GM21737 (cell line): ENCODE results near the gene ZBTB18.
"Not testable (repeated sequence)": the region's sequence is repeated elsewhere in the genome, so short reads cannot be mapped to it uniquely, and the experiment has no call there.

Source experiments
- ATAC-seq: cut with Tn5 transposase; IDR thresholded peaks from one replicate; pipeline ENCODE4 v1.9.1; 2021; ENCODE audit warnings: mild to moderate bottlenecking, moderate library complexity; ENCODE audit not compliant: unreplicated experiment

ZBTB18 gene

GRCh38 chr1:244041466-244042120 lies 9.5 kb upstream of the ZBTB18 start:
- ATAC-seq = no peak

- no peak for ATAC-seq
Observed at GRCh38 chr1:244042293-244042692, 8.8 kb upstream of the ZBTB18 start.

DNA sequence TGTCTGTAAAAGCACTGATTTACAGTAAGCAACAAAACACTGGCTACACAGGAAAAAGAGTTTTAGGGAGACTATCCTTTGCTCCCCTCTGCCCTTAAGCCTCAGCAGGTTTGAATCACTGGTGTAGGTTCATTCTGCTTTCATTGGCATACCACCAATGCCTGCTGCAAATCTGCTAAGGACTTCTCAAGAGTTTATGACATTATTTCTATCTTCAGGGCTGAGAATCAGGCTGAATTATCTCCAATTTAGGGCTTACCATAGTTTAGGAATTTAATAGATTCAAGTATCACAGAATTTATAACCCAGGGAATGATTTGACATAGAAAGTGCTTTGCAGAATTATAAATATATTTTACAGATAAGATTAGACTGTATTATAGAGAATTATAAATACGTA lies 6.7 kb upstream of the ZBTB18 start:
- ATAC-seq = no peak

DNA sequence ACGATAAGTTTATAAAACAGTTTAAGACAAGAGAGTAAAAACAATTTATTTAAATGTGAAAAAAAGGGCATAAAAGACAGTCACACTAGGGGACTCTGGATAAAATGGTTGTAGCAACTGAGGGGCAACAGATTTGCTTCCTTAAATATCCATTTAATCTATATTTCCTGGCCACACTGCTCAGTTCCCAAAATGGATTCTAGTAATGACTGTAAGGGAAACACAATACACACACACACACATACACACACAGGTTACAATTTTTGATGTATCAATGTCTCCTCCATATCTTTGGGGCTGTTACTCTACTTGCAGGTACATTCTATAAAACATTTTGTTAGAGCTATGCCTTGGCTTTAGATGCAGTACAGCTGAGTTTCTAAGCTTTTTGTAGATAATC lies 4.8 kb upstream of the ZBTB18 start:
- not testable (repeated sequence) for ATAC-seq

GRCh38 chr1:244046907-244047611 lies 4.0 kb upstream of the ZBTB18 start:
- no peak for ATAC-seq

DNA sequence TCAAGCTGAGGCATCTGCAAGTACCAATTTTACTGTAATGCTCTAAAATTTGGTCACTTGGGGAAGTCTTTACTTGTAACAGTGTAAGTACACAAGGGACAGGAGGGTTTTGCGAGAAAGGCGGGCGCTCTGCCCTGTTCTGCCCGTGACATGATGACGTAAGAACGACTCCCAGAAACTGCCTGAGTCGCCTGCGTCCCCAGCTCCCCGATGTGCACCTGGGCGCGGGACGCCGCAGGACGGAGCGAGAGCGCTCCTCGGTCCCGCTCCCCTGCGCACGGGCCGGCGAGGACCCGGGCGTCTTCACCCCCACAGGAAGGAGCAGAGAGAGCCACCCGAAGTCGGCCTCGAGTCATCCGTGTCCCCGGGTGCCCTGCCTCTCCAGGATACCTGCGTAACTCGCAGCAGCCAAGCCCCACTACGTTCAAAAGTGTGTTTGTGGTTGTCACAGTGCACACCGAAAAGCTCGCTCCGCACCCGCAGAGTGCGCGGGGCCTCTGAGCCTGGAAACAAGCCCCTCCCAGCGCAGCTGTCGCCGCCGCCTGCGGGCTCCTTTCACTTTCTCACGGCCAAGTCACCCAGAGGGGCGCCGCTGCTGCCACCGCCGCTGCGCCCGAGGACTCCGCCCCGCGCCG lies 3.3 kb upstream of the ZBTB18 start:
- peak; percentile 58 for ATAC-seq

- peak; percentile 71 for ATAC-seq
Observed at GRCh38 chr1:244048256-244049161, 2.6 kb upstream of the ZBTB18 start.

- ATAC-seq = no peak
Observed at GRCh38 chr1:244049162-244050013, 1.7 kb upstream of the ZBTB18 start.

- no peak for ATAC-seq
Observed at GRCh38 chr1:244050014-244050834, 859 bp upstream of the ZBTB18 start.

- no peak for ATAC-seq
Observed at GRCh38 chr1:244052016-244052727, 1.1 kb downstream of the ZBTB18 start.

DNA sequence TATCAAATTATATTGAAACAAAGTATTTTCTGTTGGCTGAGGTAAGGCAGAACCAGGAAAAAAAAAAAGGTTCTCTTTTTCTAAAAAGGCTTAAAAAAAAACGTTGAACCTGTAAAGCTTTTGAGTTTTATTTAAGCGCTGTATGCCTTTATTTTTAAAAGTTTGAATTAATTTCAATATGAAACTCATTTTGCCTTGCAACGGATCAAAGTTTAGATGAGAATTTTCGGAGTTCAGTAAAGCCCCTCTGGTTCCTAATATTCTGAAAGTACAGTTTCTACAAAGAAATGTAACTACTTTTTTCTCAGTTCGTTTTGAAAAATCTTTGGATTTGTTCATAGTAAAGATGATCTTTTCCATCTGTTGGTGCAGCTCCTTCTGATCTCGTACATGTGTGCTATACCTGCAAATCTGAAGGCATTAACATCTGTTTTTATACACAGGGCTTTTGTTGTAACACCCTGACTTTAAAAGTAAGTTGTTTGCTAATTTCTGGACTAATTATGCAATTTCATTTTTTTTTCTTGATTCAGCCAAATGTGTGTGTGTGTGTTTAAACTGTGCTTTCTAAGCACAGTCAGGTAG lies 1.7 kb downstream of the ZBTB18 start:
- ATAC-seq = no peak

GRCh38 chr1:244053831-244054230 lies 2.7 kb downstream of the ZBTB18 start:
- no peak for ATAC-seq

DNA sequence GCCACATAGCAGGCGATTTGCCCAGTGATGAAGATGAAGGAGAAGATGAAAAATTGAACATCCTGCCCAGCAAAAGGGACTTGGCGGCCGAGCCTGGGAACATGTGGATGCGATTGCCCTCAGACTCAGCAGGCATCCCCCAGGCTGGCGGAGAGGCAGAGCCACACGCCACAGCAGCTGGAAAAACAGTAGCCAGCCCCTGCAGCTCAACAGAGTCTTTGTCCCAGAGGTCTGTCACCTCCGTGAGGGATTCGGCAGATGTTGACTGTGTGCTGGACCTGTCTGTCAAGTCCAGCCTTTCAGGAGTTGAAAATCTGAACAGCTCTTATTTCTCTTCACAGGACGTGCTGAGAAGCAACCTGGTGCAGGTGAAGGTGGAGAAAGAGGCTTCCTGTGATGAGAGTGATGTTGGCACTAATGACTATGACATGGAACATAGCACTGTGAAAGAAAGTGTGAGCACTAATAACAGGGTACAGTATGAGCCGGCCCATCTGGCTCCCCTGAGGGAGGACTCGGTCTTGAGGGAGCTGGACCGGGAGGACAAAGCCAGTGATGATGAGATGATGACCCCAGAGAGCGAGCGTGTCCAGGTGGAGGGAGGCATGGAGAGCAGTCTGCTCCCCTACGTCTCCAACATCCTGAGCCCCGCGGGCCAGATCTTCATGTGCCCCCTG lies 3.3 kb downstream of the ZBTB18 start:
- ATAC-seq = no peak

DNA sequence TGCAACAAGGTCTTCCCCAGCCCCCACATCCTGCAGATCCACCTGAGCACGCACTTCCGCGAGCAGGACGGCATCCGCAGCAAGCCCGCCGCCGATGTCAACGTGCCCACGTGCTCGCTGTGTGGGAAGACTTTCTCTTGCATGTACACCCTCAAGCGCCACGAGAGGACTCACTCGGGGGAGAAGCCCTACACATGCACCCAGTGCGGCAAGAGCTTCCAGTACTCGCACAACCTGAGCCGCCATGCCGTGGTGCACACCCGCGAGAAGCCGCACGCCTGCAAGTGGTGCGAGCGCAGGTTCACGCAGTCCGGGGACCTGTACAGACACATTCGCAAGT lies 3.8 kb downstream of the ZBTB18 start:
- no peak for ATAC-seq

- ATAC-seq = no peak
Observed at GRCh38 chr1:244056577-244056976, 5.5 kb downstream of the ZBTB18 start.

GRCh38 chr1:244057474-244058385 lies 6.6 kb downstream of the ZBTB18 start:
- ATAC-seq = no peak

DNA sequence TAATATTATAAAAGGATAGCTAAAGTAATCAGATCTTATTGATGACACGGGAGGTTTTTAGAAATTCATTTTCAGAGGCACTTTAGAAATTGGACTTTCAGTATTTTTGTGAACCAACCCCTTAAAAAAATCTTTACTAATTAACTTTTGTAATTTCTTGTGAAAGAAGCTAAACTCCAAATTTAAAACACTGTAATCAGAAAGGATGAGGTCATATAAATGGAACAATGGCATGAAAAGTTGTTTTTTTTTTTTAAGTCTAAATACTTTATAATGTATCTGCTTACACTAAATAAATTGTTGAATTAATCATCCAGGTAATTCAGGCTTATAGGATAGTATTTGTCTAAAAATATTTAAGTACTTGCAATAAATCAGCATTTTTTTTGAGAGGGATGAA lies 9.0 kb downstream of the ZBTB18 start:
- no peak for ATAC-seq
